WTC11 (cell line): ENCODE measurements around the gene THSD4.

ENCODE experiments used
- SP1 ChIP-seq: sonication (generic); formaldehyde crosslinking; conservative IDR thresholded peaks from 2 replicates; pipeline ENCODE4 v1.8.1; 2022; ENCODE audit warnings: missing genetic modification reagents
- TF ChIP-seq, protein P1 (sequence below): fragments of 200-600 bp; IDR thresholded peaks from 2 replicates; pipeline ENCODE4 v1.8.0; 2022; ENCODE audit warnings: antibody characterized with exemption

DNA sequence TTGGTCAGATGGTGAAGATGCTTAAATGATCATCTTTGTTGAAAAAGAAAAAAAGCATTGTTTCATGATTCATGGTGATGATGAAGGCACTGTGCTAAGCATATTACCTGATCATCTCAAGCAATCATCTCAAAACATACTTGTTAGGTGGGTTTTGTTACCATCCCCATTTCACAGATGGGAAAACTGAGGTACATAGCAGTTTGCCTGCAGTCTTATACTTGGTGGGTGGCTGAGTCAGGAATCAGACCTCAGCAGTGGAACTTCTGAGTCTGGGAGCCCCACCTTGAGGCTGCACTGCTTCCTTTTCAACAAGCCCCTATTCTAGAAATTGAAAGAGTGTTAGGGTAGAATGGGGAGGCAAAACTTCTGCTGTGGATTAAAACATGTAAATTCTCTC, 341.1 kb downstream of the THSD4 start:
- no peak for TF ChIP-seq SP1
- TF ChIP-seq, protein P1, sequence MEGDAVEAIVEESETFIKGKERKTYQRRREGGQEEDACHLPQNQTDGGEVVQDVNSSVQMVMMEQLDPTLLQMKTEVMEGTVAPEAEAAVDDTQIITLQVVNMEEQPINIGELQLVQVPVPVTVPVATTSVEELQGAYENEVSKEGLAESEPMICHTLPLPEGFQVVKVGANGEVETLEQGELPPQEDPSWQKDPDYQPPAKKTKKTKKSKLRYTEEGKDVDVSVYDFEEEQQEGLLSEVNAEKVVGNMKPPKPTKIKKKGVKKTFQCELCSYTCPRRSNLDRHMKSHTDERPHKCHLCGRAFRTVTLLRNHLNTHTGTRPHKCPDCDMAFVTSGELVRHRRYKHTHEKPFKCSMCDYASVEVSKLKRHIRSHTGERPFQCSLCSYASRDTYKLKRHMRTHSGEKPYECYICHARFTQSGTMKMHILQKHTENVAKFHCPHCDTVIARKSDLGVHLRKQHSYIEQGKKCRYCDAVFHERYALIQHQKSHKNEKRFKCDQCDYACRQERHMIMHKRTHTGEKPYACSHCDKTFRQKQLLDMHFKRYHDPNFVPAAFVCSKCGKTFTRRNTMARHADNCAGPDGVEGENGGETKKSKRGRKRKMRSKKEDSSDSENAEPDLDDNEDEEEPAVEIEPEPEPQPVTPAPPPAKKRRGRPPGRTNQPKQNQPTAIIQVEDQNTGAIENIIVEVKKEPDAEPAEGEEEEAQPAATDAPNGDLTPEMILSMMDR, result no peak
